GM12873 (cell line): ENCODE measurements around the gene AOX1.

Experiments used
- CTCF ChIP-seq: IDR thresholded peaks from 2 replicates; pipeline ENCODE4 v1.5.1; 2012; ENCODE audit warnings: low read depth, mild to moderate bottlenecking, moderate library complexity, low read length, control low read depth; ENCODE audit not compliant: insufficient read depth; ENCODE audit errors: missing control alignments

AOX1 gene

GRCh38 chr2:200687922-200688920, 102.4 kb downstream of the AOX1 start:
- TF ChIP-seq CTCF = no peak

GRCh38 chr2:200689115-200689514, 103.3 kb downstream of the AOX1 start:
- no peak for TF ChIP-seq CTCF

- TF ChIP-seq CTCF = no peak
These were observed 108.1 kb downstream of the AOX1 start for GRCh38 chr2:200693836-200694470.

GRCh38 chr2:200695191-200695590, 109.4 kb downstream of the AOX1 start:
- TF ChIP-seq CTCF = no peak

GRCh38 chr2:200695601-200696000, 109.8 kb downstream of the AOX1 start:
- no peak for TF ChIP-seq CTCF

- no peak for TF ChIP-seq CTCF
These were observed 112.4 kb downstream of the AOX1 start for GRCh38 chr2:200698217-200698616.

- TF ChIP-seq CTCF = no peak
These were observed 113.5 kb downstream of the AOX1 start for GRCh38 chr2:200699310-200699709.
